Activated CD4-positive, alpha-beta memory T cell treated with anti-CD3 and anti-CD28 coated beads, Interleukin-2, amount 10 ng/mL, durations not matched to agents 7 days and 5 days (primary cell): ENCODE results near the gene MPHOSPH8. TPM values are rescaled to one million over a fixed set of nuclear protein-coding genes. Genes with fewer than 3 reads are reported as not detected.

Experiments used
- CTCF ChIA-PET: fragments of 350-600 bp; sonication (Branson Sonifier 250); formaldehyde crosslinking; loops from one replicate; lab custom pipeline; 2021; ENCODE audit warnings: antibody characterized with exemption, inconsistent platforms; lab: Charles Lee
- POLR2A ChIA-PET: fragments of 350-600 bp; sonication (Branson Sonifier 250); formaldehyde crosslinking; loops from one replicate; lab custom pipeline; 2021; ENCODE audit warnings: antibody characterized with exemption; lab: Charles Lee
- DNase-seq: peaks from one replicate; pipeline ENCODE4 v3.0.0-alpha.2; 2020
- H3K27ac Mint-ChIP-seq: one replicate; pipeline ENCODE4 v1.8.0; 2021; ENCODE audit warnings: mild to moderate bottlenecking, mixed read lengths
- H3K27me3 Mint-ChIP-seq: one replicate; pipeline ENCODE4 v1.8.0; 2021; ENCODE audit warnings: mixed read lengths
- H3K36me3 Mint-ChIP-seq: one replicate; pipeline ENCODE4 v1.8.0; 2021; ENCODE audit warnings: low read depth, mixed read lengths
- H3K4me1 Mint-ChIP-seq: one replicate; pipeline ENCODE4 v1.8.0; 2021; ENCODE audit warnings: mixed read lengths
- H3K4me3 Mint-ChIP-seq: one replicate; pipeline ENCODE4 v1.8.0; 2021; ENCODE audit warnings: mild to moderate bottlenecking, mixed read lengths
- H3K9me3 Mint-ChIP-seq: one replicate; pipeline ENCODE4 v1.8.0; 2021; ENCODE audit warnings: mixed read lengths
- total RNA-seq, 2 experiments: library from RNA; stranded (reverse); gene quantifications; one replicate each; pipeline ENCODE4 v1.2.3, GENCODE V29; 2021

The MPHOSPH8 gene
- total RNA-seq: 10 to 100 TPM; 44.4 to 47.2 TPM

GRCh38 chr13:19633479-19634255, at the start of gene MPHOSPH8:
MPHOSPH8 (plus strand) TSS chr13:19633659; CDS start chr13:19633749, 90 bp downstream.
- Mint-ChIP-seq H3K4me1 (peaks cover 26% of the 10 kb centered on the region), H3K27ac (peak within 1 kb of the TSS; percentile 92), H3K9me3 (peaks cover 3% of the 10 kb centered on the region), H3K27me3 (no peaks in the 10 kb centered on the region), H3K4me3 (peak within 1 kb of the TSS; percentile 100), H3K36me3 (peaks cover 16% of the 10 kb centered on the region)
- DNase-seq: peak; percentile 95
- ChIA-PET CTCF (interaction anchor here (0.5 to 1.3 kb wide), 7 partner anchors 9 to 1159 kb away, joined by 3 read pairs; partner anchors contain the start of genes PSPC1 and ZMYM5), POLR2A (interaction anchor here (0.7 to 4.2 kb wide), 10 partner anchors 10 to 494 kb away, joined by 3 to 24 read pairs (median 3); partner anchors contain the start of genes PSPC1 and ZMYM5)

GRCh38 chr13:19586904-19587634, 46.4 kb upstream of the MPHOSPH8 start:
- Mint-ChIP-seq H3K27me3 (peaks cover 10% of the 10 kb centered on the region), H3K4me1 (peaks cover 23% of the 10 kb centered on the region), H3K4me3 (peak overlapping the region; percentile 65), H3K36me3 (peaks cover 3% of the 10 kb centered on the region), H3K27ac (peak overlapping the region; percentile 83), H3K9me3 (no peaks in the 10 kb centered on the region)
- POLR2A ChIA-PET: interaction anchor here (0.7 to 1.1 kb wide), 2 partner anchors 46 kb away, joined by 3 read pairs; no protein-coding TSS in a partner anchor
- peak; percentile 83 for DNase-seq
- CTCF ChIA-PET: interaction anchor here (0.7 to 1.6 kb wide), 4 partner anchors 22 to 433 kb away, joined by 3 to 6 read pairs (median 3); no protein-coding TSS in a partner anchor

- DNase-seq: peak; percentile 39
- Mint-ChIP-seq H3K27me3 (peaks cover 8% of the 10 kb centered on the region), H3K27ac (peak overlapping the region; percentile 83), H3K9me3 (no peaks in the 10 kb centered on the region), H3K4me1 (peaks cover 23% of the 10 kb centered on the region), H3K4me3 (peak overlapping the region; percentile 65), H3K36me3 (peaks cover 3% of the 10 kb centered on the region)
- ChIA-PET CTCF (interaction anchor here (0.7 to 1.6 kb wide), 6 partner anchors 11 to 434 kb away, joined by 3 to 6 read pairs (median 3); no protein-coding TSS in a partner anchor), POLR2A (interaction anchor here (1.1 kb wide), 1 partner anchor 45 kb away, joined by 3 read pairs; no protein-coding TSS in a partner anchor)
Measured at GRCh38 chr13:19587635-19588300, 45.7 kb upstream of the MPHOSPH8 start.

- CTCF ChIA-PET: interaction anchor here (0.7 to 1.3 kb wide), 2 partner anchors 44 to 1142 kb away, joined by 3 to 4 read pairs; no protein-coding TSS in a partner anchor
- Mint-ChIP-seq H3K27ac (no peak overlapping the region), H3K36me3 (peaks cover 3% of the 10 kb centered on the region), H3K27me3 (peaks cover 2% of the 10 kb centered on the region), H3K9me3 (no peaks in the 10 kb centered on the region), H3K4me1 (peaks cover 23% of the 10 kb centered on the region), H3K4me3 (no peak overlapping the region)
- DNase-seq: no peak
- POLR2A ChIA-PET: no interaction called here
Measured at GRCh38 chr13:19589312-19589711, 44.1 kb upstream of the MPHOSPH8 start.

- ChIA-PET CTCF (interaction anchor here (1.3 kb wide), 1 partner anchor 42 kb away, joined by 3 read pairs; no protein-coding TSS in a partner anchor), POLR2A (no interaction called here)
- H3K27ac Mint-ChIP-seq: no peak overlapping the region
- peaks cover 3% of the 10 kb centered on the region for H3K36me3 Mint-ChIP-seq
- DNase-seq: no peak
- peaks cover 23% of the 10 kb centered on the region for H3K4me1 Mint-ChIP-seq
- no peaks in the 10 kb centered on the region for H3K9me3 Mint-ChIP-seq
- no peak overlapping the region for H3K4me3 Mint-ChIP-seq
- peaks cover 4% of the 10 kb centered on the region for H3K27me3 Mint-ChIP-seq
Measured at GRCh38 chr13:19590423-19590822, 43.0 kb upstream of the MPHOSPH8 start.

GRCh38 chr13:19591864-19592263, 41.6 kb upstream of the MPHOSPH8 start:
- Mint-ChIP-seq H3K4me3 (no peak overlapping the region), H3K9me3 (no peaks in the 10 kb centered on the region), H3K36me3 (no peaks in the 10 kb centered on the region), H3K27me3 (peaks cover 6% of the 10 kb centered on the region), H3K4me1 (peaks cover 15% of the 10 kb centered on the region), H3K27ac (no peak overlapping the region)
- no peak for DNase-seq
- CTCF ChIA-PET: no interaction called here
- POLR2A ChIA-PET: no interaction called here

- H3K27me3 Mint-ChIP-seq: peaks cover 6% of the 10 kb centered on the region
- peaks cover 6% of the 10 kb centered on the region for H3K4me1 Mint-ChIP-seq
- no peak overlapping the region for H3K4me3 Mint-ChIP-seq
- ChIA-PET CTCF (interaction anchor here (0.6 kb wide), 1 partner anchor 1427 kb away, joined by 4 read pairs; no protein-coding TSS in a partner anchor), POLR2A (no interaction called here)
- H3K27ac Mint-ChIP-seq: no peak overlapping the region
- no peaks in the 10 kb centered on the region for H3K9me3 Mint-ChIP-seq
- H3K36me3 Mint-ChIP-seq: no peaks in the 10 kb centered on the region
- no peak for DNase-seq
Measured at GRCh38 chr13:19592657-19593180, 40.7 kb upstream of the MPHOSPH8 start.

- POLR2A ChIA-PET: no interaction called here
- H3K36me3 Mint-ChIP-seq: no peaks in the 10 kb centered on the region
- CTCF ChIA-PET: no interaction called here
- H3K9me3 Mint-ChIP-seq: no peaks in the 10 kb centered on the region
- H3K27ac Mint-ChIP-seq: no peak overlapping the region
- H3K4me1 Mint-ChIP-seq: peaks cover 2% of the 10 kb centered on the region
- peaks cover 17% of the 10 kb centered on the region for H3K27me3 Mint-ChIP-seq
- DNase-seq: no peak
- H3K4me3 Mint-ChIP-seq: no peak overlapping the region
Measured at GRCh38 chr13:19596086-19596485, 37.4 kb upstream of the MPHOSPH8 start.

- no peaks in the 10 kb centered on the region for H3K36me3 Mint-ChIP-seq
- no peak for DNase-seq
- peaks cover 2% of the 10 kb centered on the region for H3K4me1 Mint-ChIP-seq
- no peak overlapping the region for H3K27ac Mint-ChIP-seq
- POLR2A ChIA-PET: no interaction called here
- no peaks in the 10 kb centered on the region for H3K9me3 Mint-ChIP-seq
- CTCF ChIA-PET: no interaction called here
- H3K27me3 Mint-ChIP-seq: peaks cover 17% of the 10 kb centered on the region
- no peak overlapping the region for H3K4me3 Mint-ChIP-seq
Measured at GRCh38 chr13:19596960-19597361, 36.5 kb upstream of the MPHOSPH8 start.

GRCh38 chr13:19597523-19597922, 35.9 kb upstream of the MPHOSPH8 start:
- Mint-ChIP-seq H3K27me3 (peaks cover 20% of the 10 kb centered on the region), H3K4me3 (no peak overlapping the region), H3K4me1 (peaks cover 2% of the 10 kb centered on the region), H3K36me3 (no peaks in the 10 kb centered on the region), H3K9me3 (no peaks in the 10 kb centered on the region), H3K27ac (no peak overlapping the region)
- no peak for DNase-seq
- CTCF ChIA-PET: no interaction called here
- POLR2A ChIA-PET: no interaction called here

- CTCF ChIA-PET: no interaction called here
- Mint-ChIP-seq H3K9me3 (peaks cover 11% of the 10 kb centered on the region), H3K4me3 (peak overlapping the region; percentile 27), H3K36me3 (peaks cover 5% of the 10 kb centered on the region), H3K4me1 (no peaks in the 10 kb centered on the region), H3K27me3 (peaks cover 32% of the 10 kb centered on the region), H3K27ac (no peak overlapping the region)
- POLR2A ChIA-PET: no interaction called here
- DNase-seq: peak; percentile 38
Measured at GRCh38 chr13:19601749-19602725, 31.4 kb upstream of the MPHOSPH8 start.
